GM23248 (cell line): ENCODE data around the gene ARNT2.

Experiments used
- EZH2 ChIP-seq: fragments of 200-600 bp; sonication (generic); IDR thresholded peaks from 2 replicates; pipeline ENCODE4 v1.6.1; 2018; ENCODE audit warnings: antibody characterized with exemption, mild to moderate bottlenecking; ENCODE audit not compliant: insufficient read depth, poor library complexity, severe bottlenecking
- EZH2phosphoT487 ChIP-seq: fragments of 200-600 bp; sonication (generic); IDR thresholded peaks from 2 replicates; pipeline ENCODE4 v1.6.1; 2018; ENCODE audit warnings: antibody characterized with exemption, moderate library complexity, mild to moderate bottlenecking, low read depth; ENCODE audit not compliant: insufficient read depth

- TF ChIP-seq EZH2phosphoT487 (no peak), EZH2 (no peak)
These were observed 156.6 kb downstream of the ARNT2 start for GRCh38 chr15:80560601-80561400.
